ENCODE results near the gene APPL2.

Gene APPL2, protein sequence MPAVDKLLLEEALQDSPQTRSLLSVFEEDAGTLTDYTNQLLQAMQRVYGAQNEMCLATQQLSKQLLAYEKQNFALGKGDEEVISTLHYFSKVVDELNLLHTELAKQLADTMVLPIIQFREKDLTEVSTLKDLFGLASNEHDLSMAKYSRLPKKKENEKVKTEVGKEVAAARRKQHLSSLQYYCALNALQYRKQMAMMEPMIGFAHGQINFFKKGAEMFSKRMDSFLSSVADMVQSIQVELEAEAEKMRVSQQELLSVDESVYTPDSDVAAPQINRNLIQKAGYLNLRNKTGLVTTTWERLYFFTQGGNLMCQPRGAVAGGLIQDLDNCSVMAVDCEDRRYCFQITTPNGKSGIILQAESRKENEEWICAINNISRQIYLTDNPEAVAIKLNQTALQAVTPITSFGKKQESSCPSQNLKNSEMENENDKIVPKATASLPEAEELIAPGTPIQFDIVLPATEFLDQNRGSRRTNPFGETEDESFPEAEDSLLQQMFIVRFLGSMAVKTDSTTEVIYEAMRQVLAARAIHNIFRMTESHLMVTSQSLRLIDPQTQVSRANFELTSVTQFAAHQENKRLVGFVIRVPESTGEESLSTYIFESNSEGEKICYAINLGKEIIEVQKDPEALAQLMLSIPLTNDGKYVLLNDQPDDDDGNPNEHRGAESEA

GRCh38 chr12:105235732-105236476, at the start of gene APPL2:
TSS of gene APPL2 (minus strand) at chr12:105236174. CDS start at chr12:105236012, 162 bp downstream.
- DNase-seq: peak; percentile 94

- no peak for DNase-seq
Observed at GRCh38 chr12:105285378-105285777, 49.4 kb upstream of the APPL2 start.

- DNase-seq: no peak
Observed at GRCh38 chr12:105281694-105282049, 45.7 kb upstream of the APPL2 start.

DNA sequence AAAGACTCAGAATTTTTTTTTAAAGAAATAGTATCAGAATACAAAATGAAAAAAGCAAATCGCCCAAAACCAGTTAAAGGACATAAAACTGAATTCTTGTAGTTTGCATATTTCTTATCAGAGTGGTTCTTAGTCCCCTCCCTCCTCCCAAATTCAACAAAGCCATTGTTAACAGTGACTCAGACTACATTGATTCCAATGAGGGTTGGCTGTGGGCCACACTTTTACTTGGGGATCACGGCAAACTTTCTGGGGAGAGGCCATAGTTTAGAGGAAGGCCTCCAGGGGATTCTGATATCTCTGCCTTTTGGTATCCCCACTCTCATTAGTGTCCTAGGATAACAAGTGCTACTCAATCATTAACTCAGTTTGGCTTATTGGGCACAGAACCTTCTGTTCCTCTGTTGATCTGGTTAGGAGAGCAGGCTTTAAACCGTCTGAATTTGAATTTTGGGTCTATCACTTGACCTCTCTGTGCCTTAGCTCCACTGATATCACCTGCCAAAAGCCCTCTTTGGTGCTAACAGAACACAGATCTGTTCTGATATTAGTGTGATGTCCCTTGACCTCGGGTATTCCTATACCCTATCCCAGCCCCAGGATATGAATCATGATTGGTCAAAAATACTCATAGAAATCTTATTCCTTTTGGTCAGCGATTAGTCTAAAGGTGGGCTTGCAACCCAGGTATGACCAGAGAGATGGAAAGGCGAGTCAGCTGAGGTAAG, 45.2 kb upstream of the APPL2 start:
- DNase-seq: no peak

DNA sequence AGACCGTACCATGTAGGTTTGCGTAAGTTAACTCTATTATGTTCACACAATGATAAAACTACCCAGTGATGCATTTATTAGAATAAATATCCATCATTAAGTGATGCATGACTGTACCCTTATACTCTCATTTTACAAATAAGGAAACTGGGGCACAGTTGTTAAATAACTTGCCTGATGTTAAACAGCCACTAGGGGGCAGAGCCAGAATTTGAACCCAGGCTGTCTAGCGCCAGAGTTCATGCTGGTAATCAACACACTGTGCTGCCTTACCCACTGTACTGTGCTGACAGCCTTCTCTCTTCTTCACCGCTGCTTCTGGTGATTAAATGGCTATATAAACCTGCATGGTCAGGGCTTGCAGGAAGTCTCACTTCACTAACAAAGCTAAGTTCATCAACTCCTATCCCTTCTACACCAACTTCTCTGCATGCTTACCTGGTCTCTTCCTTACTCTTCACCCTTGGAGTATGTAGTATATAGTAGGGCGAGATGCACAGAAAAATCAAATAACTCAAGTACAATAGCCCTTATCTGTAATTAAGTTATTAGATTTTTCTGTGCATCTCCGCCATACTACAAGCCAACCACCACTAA, 43.6 kb upstream of the APPL2 start:
- peak; percentile 10 for DNase-seq

GRCh38 chr12:105278043-105278697, 42.2 kb upstream of the APPL2 start:
- DNase-seq: no peak

- no peak for DNase-seq
Observed at GRCh38 chr12:105275997-105276733, 40.2 kb upstream of the APPL2 start.

DNA sequence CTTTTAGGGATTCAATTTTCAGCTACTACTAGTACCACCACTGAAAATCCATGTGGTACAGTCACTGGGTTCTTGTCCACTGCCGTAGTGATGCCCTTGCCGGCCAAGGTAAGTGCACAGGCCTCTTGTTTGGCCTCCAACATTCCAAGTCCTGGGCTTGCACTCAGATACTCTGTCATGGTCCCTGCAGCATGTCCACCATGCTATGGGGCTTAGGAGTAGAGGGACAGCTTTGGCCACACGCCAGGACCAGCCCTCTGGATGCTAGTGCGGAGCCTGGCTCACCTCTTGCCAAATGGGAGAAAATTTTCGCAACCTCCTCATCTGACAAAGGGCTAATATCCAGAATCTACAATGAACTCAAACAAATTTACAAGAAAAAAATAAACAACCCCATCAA, 38.6 kb upstream of the APPL2 start:
- DNase-seq: no peak

GRCh38 chr12:105273601-105274000, 37.6 kb upstream of the APPL2 start:
- DNase-seq: no peak

- DNase-seq: no peak
Observed at GRCh38 chr12:105272814-105273416, 36.9 kb upstream of the APPL2 start.

- no peak for DNase-seq
Observed at GRCh38 chr12:105272152-105272551, 36.2 kb upstream of the APPL2 start.

GRCh38 chr12:105271364-105271763, 35.4 kb upstream of the APPL2 start:
- DNase-seq: no peak

GRCh38 chr12:105270671-105271255, 34.8 kb upstream of the APPL2 start:
- no peak for DNase-seq

GRCh38 chr12:105267711-105268110, 31.7 kb upstream of the APPL2 start:
- no peak for DNase-seq

DNA sequence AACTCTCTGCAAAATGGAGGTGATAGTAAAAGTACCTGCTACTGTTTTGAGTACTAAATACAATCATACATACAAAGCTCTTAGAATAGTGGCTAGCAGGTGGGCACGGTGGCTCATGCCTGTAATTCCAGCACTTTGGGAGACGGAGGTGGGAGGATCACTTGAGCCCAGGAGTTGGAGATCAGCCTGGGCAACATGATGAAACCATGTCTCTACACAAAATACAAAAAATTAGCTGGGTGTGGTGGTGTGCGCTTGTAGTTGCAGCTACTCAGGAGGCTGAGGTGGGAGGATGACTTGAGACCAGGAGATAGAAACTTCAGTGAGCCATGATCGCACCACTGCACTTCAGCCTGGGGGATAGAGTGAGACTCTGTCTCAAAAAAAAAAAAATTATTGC, 28.8 kb upstream of the APPL2 start:
- no peak for DNase-seq

- DNase-seq: no peak
Observed at GRCh38 chr12:105262461-105263184, 26.6 kb upstream of the APPL2 start.

GRCh38 chr12:105261010-105261409, 25.0 kb upstream of the APPL2 start:
- DNase-seq: no peak

GRCh38 chr12:105259226-105259625, 23.3 kb upstream of the APPL2 start:
- DNase-seq: no peak

DNA sequence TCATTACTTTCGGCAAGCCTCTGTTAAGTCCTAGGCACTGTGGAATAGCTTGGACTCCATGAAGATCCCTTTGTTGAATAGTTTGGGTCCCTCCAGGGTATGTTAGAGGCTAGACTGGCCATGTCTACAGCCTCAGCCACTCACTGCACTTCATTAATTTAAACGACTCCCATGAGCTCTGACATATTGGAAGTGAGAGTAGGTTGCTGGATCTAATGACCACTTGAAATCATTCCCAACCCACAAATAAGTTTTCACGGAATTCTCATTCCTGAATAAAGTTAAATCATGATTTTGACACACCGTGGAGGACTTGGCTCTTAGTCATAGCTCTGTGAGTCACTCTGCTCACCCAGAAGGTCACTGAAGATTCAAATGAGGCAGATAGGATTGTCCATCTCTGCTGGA, 21.4 kb upstream of the APPL2 start:
- DNase-seq: no peak

DNA sequence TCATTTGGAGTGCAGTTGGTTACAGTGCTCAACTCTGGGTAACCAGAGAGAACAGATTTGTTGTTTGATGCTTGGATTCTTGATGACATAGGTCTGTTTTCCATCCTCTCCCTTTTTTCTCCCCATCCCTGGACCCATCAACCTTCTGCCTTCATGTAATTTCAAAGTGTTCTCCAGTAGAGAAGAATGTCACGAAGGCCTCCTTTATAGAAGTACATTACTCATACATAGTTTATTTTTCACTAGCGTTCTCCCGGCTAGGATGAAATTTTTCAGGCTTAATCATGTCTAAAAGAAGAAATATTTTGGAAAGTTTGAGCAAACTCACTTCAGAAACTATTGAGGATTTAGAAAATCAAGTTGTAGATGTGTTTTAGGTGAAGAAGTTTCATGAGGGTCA, 20.9 kb upstream of the APPL2 start:
- no peak for DNase-seq

Data from retina (tissue), 1 donor.